Colonic mucosa (tissue), 4 donors: ENCODE measurements around the gene SEMA3E. TPM values are rescaled to one million over a fixed set of nuclear protein-coding genes. Genes with fewer than 3 reads are reported as not detected.
"Not testable (repeated sequence)": the region's sequence is repeated elsewhere in the genome, so short reads cannot be mapped to it uniquely, and the experiment has no call there.

Experiments used
- DNase-seq: peaks from one replicate; pipeline ENCODE4 v3.0.0-alpha.2; 2020
- H3K27ac ChIP-seq: fragments of 200-600 bp; one replicate; pipeline ENCODE4 v1.8.0; 2021
- H3K27me3 ChIP-seq: fragments of 200-600 bp; one replicate; pipeline ENCODE4 v1.8.0; 2021
- H3K36me3 ChIP-seq: fragments of 200-600 bp; one replicate; pipeline ENCODE4 v1.8.0; 2021
- H3K4me1 ChIP-seq: fragments of 200-600 bp; one replicate; pipeline ENCODE4 v1.8.0; 2021; ENCODE audit warnings: mild to moderate bottlenecking
- H3K4me3 ChIP-seq: fragments of 200-600 bp; one replicate; pipeline ENCODE4 v1.8.0; 2021
- H3K9ac ChIP-seq, 2 donors: one replicate each; pipeline ENCODE4 v1.7.0; 2013; ENCODE audit warnings: control low read depth in 2 of 2, low read depth in 2 of 2, low read length in 2 of 2
- H3K9me3 ChIP-seq: fragments of 200-600 bp; one replicate; pipeline ENCODE4 v1.8.0; 2021
- intact Hi-C: fragments of 100-400 bp; cut with DNase I; formaldehyde crosslinking; loops from one replicate; pipeline ENCODE4 v1.14.1; 2022
- total RNA-seq, 2 donors: library from RNA; stranded (reverse); fragmentation: NEBNext Ultra II Directional in 1 of 2; extraction: Animal tissue kit (Norgen Biotek cat#: 25700) in 1 of 2; gene quantifications; one replicate each; pipeline ENCODE4 v1.2.1, GENCODE V29; 2021
- TF ChIP-seq, protein P1 (sequence below): fragments of 200-600 bp; IDR thresholded peaks from one replicate; pipeline ENCODE4 v1.8.0; 2022; ENCODE audit warnings: antibody characterized with exemption, mild to moderate bottlenecking
- donor health status: healthy.
- donor health status: DM: no; HTN: no; CAD: no.
- donor health status: DM: no; HTN: no; CAD: no.

Gene SEMA3E
- total RNA-seq, 2 donors from 2014 or later: 1.2 to 2.3 TPM

DNA sequence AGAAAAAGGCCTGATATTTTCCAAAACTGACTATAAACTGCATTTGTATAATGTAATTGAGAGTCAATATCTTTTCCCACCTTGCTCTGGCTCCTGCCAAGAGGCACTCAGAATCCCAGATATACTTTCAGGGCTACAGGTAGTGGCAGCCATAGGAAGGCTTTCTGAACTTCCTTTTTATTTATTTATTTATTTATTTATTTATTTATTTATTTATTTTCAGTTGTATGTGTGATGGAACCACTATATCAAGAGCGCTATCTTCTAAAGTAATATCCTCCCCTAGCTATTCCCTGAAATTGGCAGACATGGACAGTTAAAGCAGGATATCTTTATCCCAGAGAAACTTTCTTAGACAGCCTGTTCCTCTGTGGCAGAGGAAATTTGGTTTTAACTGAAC, 86.7 kb downstream of the SEMA3E start:
- DNase-seq: no peak
- intact Hi-C loops: no loop called here
- TF ChIP-seq, protein P1, sequence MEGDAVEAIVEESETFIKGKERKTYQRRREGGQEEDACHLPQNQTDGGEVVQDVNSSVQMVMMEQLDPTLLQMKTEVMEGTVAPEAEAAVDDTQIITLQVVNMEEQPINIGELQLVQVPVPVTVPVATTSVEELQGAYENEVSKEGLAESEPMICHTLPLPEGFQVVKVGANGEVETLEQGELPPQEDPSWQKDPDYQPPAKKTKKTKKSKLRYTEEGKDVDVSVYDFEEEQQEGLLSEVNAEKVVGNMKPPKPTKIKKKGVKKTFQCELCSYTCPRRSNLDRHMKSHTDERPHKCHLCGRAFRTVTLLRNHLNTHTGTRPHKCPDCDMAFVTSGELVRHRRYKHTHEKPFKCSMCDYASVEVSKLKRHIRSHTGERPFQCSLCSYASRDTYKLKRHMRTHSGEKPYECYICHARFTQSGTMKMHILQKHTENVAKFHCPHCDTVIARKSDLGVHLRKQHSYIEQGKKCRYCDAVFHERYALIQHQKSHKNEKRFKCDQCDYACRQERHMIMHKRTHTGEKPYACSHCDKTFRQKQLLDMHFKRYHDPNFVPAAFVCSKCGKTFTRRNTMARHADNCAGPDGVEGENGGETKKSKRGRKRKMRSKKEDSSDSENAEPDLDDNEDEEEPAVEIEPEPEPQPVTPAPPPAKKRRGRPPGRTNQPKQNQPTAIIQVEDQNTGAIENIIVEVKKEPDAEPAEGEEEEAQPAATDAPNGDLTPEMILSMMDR: no peak

DNA sequence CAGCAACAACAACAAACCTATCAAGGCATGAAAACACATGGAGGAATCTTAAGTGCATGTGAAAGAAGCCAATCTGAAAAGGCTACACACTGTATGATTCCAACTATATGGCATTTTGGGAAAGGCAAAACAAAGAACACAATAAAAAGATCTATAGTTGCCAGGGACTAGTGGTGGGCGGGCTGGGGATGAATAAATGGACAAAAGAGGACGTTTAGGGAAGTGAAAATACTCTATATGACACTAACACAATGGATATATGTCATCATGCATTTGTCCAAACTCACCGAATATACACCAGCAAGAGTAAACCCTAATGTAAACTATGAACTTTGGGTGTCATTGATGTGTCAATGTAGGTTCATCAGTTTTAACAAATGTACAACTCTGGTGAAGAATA, 89.1 kb downstream of the SEMA3E start:
- H3K4me3 ChIP-seq: no peak overlapping the region
- TF ChIP-seq, protein P1: no peak
- intact Hi-C loops: no loop called here
- H3K27ac ChIP-seq: no peak overlapping the region
- no peaks in the 10 kb centered on the region for H3K27me3 ChIP-seq
- H3K36me3 ChIP-seq: no peaks in the 10 kb centered on the region
- no peaks in the 10 kb centered on the region for H3K9me3 ChIP-seq
- DNase-seq: no peak
- no peaks in the 10 kb centered on the region for H3K4me1 ChIP-seq
- H3K9ac ChIP-seq: no peak overlapping the region

More for the DNA sequence above, 86.7 kb downstream of the SEMA3E start:
- no peaks in the 10 kb centered on the region for H3K4me1 ChIP-seq
- H3K36me3 ChIP-seq: no peaks in the 10 kb centered on the region
- no peak overlapping the region for H3K9ac ChIP-seq
- H3K4me3 ChIP-seq: no peak overlapping the region
- no peaks in the 10 kb centered on the region for H3K9me3 ChIP-seq
- no peaks in the 10 kb centered on the region for H3K27me3 ChIP-seq
- no peak overlapping the region for H3K27ac ChIP-seq

DNA sequence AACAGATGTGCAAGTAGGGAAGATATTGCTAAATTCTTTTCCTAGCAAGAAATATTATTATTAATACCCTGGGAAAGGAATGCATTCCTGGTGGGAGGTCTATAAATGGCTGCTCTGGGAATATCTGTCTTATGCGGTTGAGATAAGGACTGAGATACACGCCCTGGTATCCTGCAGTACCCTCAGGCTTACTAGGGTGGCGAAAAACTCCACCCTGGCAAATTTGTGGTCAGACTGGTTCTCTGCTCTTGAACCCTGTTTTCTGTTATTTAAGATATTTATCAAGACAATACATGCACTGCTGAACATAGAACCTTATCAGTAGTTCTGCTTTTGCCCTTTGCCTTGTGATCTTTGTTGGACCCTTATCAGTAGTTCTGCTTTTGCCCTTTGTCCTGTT, 96.4 kb downstream of the SEMA3E start:
- H3K9me3 ChIP-seq, H3K4me1 ChIP-seq, H3K27me3 ChIP-seq, intact Hi-C loops, H3K9ac ChIP-seq, DNase-seq, H3K27ac ChIP-seq, H3K36me3 ChIP-seq, H3K4me3 ChIP-seq: not testable (repeated sequence)

DNA sequence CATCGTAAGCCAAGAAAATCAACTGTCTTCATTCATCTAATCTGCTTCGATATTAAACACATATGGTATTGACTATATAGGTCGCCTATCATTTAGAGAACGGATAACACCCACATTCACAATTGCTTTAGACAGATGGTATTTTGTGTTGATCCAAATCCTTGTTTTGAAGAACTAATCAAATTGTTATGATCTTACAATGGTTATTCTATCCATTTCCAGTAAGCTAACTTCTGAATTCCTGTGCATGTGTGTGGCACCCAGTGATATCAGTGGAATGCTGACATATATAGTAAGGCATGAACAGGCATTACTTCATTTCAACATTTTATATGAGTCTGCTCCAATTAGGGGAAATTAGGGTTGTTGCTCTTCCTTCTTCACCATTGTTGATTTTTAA, 98.8 kb downstream of the SEMA3E start:
- intact Hi-C loops: no loop called here
- TF ChIP-seq, protein P1: no peak
- no peak for DNase-seq
- no peak overlapping the region for H3K27ac ChIP-seq
- no peaks in the 10 kb centered on the region for H3K4me1 ChIP-seq
- no peak overlapping the region for H3K9ac ChIP-seq
- no peaks in the 10 kb centered on the region for H3K27me3 ChIP-seq
- no peak overlapping the region for H3K4me3 ChIP-seq
- H3K9me3 ChIP-seq: no peaks in the 10 kb centered on the region
- no peaks in the 10 kb centered on the region for H3K36me3 ChIP-seq

DNA sequence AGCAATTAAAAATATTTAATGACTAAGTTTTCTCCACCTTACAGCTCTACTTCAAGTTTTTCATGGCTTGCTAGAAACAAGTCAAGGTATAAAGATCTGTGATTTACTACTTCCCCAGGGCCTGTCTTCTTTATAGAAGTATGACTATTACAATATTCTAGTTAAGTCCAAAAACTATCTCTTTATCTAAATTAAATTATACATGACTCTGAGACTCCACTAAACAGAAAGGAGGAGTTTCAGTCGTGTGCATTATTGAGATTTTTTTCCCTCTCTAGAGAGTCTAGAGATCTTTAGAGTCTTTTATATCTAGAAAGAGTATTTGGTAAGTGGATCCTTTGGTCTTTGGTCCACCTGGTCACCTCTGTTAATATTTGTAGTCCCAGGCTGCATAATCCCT, 100.7 kb downstream of the SEMA3E start:
- H3K36me3 ChIP-seq: no peaks in the 10 kb centered on the region
- H3K4me1 ChIP-seq: no peaks in the 10 kb centered on the region
- H3K27me3 ChIP-seq: no peaks in the 10 kb centered on the region
- DNase-seq: no peak
- no peak overlapping the region for H3K9ac ChIP-seq
- no peak overlapping the region for H3K27ac ChIP-seq
- H3K9me3 ChIP-seq: no peaks in the 10 kb centered on the region
- intact Hi-C loops: no loop called here
- TF ChIP-seq, protein P1: no peak
- H3K4me3 ChIP-seq: no peak overlapping the region

DNA sequence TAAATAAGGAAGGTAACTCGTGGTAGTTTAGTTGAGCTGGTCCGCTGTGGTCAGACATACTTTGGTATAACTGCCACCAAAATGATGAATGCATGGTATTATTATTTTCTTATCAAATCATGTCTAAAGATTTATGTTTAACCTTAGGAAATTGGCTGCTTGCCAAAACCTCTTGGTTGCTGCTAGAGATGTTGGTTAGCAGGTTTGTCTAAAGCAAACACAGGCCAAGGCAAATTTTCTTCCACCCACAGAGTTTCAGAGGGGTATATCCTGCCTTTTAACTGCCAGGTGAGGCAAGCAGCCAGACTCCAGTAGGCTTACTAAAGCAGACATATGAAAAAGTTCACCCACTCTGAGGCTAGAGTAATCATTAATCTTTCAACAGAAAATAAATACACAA, 101.4 kb downstream of the SEMA3E start:
- no peaks in the 10 kb centered on the region for H3K9me3 ChIP-seq
- TF ChIP-seq, protein P1: no peak
- intact Hi-C loops: no loop called here
- no peak overlapping the region for H3K27ac ChIP-seq
- peak; percentile 29 for DNase-seq
- no peaks in the 10 kb centered on the region for H3K4me1 ChIP-seq
- H3K4me3 ChIP-seq: no peak overlapping the region
- H3K27me3 ChIP-seq: no peaks in the 10 kb centered on the region
- H3K9ac ChIP-seq: no peak overlapping the region
- no peaks in the 10 kb centered on the region for H3K36me3 ChIP-seq
